ENCODE results near the gene ADA.
"Not testable (repeated sequence)": the region's sequence is repeated elsewhere in the genome, so short reads cannot be mapped to it uniquely, and the experiment has no call there.

Gene ADA

DNA sequence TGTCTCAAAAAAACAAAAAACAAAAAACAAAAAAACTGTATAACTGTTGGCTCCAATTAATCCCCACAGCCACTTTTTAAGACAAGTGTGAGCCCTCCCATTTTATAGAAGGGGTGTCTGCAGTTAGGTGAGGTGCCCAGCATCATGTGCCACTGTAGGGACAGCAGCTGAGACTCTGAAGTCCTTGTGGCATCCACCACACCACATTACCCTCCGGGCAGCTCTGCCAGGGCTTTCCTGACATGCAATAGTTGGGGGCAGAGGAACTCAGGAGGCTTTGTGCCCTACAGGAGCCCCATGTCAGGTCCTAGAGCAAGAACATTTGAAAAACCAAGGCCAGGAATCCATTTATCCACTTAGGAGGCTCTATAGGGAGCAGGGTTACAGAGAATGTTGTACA lies 51.8 kb downstream of the ADA start:
- no peak for DNase-seq (ENCODE audit: low read depth in 2 of 2)

DNA sequence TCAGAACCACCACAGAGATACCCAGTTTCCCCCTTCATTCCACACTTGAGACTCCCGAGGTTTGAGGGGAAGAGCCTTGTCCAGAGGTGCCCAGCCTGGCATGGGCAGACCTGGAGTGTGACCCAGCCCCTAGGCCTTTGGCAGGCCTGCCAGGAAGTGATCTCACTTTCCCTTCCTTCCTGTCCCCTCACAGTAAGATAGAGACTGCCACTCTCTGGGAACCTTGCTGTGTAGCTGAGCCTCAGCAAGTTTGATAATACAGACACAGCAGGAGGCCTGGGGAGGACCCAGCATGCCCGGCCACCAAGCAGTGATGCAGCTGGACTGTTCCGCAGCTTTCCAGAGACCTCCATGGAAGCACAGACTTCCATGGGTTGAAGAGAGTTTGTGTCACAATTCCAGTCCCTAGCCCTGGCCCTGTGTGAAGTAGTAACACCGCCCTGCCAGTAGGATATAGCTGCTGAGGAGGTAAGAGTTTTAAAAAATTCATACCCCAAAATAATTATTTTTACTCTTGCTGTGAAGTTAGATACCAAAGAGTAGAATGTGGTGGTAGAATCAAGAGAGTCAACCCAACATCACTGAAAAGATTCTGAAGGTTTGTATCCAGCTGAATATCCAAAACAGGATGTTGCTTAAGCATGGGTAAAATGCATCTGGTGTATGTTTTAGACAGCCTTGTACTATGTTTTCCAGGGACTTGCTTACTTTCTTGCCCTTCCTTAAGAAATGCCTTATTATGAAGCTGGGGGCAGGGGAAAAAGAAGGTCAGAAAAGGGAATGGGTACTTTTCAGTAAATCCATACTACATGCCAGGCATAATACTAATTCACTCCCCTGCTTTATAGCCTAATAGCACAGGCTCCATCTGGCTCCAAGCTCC lies 52.8 kb downstream of the ADA start:
- no peak for DNase-seq (ENCODE audit: low read depth in 2 of 2)

DNA sequence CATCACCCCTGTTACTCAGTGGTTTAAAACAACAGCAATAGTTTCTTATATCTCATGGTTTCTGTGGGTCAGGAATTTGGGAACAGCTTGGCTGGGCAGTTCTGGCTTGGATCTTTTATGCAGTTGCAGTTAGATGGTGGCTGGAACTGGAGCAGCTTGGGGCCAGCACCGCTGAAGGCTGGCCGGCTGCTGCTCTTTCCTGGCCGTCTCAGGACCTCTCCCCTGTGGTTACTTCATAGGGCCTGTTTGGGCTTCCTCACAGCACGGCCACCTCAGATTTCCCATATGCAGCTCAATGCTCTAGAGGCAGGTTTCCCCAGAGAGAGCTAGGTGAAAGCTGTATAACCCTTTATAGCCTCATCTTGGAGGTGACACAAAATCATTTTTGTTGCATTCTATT lies 53.6 kb downstream of the ADA start:
- no peak for DNase-seq (ENCODE audit: low read depth in 2 of 2)

DNA sequence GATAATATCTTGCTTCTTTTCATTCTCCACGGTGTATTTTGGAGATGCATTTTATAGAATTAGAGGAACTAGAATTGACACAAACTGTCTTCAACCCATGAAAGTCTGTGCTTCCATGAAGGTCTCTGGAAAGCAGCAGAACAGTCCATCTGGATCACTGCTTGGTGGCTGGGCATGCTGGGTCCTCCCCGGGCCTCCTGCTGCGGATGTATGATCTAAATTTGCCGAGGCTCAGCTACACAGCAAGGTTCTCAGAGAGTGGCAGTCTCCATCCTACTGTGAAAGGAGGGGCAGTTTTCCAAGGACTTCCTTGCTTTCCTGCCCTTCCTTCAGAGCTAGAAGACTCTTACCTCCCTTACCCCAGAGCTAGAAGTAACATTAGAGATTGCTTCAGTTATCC lies 54.0 kb downstream of the ADA start:
- DNase-seq (ENCODE audit: low read depth in 2 of 2) = no peak

DNA sequence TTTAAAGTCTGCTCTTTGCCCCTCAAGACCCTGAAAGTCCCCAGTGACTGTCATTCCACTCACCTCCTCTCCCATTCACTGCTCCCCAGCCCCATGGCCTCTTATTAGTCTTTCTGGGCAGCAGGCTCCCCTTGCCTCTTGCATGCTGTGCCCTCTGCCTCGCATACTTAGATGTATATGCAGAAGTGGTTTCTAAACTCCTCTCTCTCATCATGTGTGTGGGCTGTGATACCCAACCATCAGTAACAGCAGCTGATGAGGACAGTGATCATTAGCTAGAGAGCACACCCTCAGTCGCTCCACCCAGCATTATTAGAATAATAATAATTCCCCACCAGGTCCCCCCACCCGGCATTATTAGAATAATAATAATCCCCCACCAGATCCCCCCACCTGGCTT lies 54.6 kb downstream of the ADA start:
- DNase-seq (ENCODE audit: low read depth in 2 of 2) = no peak

DNA sequence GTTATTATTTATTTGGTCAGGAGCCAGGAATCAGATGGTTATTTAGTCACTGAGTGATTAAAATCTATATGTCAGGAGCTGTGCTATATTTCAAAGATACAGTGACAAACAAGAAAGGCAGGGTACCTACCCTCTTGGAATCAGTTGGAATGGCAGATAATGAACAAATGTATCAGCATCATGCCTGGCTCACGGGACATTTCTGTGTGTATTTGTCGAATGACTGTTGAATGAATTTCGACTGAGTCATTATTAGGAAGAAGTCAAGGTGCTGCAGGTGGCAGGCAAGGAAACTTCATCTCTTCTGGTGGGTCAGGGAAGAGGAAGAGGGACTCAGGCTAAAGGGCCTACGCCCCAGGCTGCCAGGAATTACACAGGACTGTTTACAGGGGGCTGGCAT lies 55.5 kb downstream of the ADA start:
- no peak for DNase-seq (ENCODE audit: low read depth in 2 of 2)

DNA sequence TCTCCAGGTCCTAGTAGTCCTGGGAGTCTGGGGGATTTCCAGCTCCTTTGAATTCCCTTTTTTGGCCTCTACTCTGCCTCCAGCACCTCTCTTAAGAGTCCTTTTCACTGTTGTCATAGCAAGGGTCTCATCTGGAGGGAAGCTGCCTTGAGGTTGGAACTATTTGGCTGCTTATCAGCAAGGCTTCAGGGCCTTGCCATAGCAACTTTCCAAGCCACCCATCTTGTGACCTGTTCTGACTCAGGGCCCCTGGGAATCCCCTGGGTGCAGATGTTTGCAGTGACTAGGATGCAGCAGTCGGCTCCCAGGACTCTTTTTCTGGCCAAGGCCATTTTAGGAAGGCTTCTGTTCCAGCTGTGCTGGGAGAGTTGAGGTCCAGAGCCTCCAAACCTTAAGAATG lies 56.8 kb downstream of the ADA start:
- no peak for DNase-seq (ENCODE audit: low read depth in 2 of 2)

DNA sequence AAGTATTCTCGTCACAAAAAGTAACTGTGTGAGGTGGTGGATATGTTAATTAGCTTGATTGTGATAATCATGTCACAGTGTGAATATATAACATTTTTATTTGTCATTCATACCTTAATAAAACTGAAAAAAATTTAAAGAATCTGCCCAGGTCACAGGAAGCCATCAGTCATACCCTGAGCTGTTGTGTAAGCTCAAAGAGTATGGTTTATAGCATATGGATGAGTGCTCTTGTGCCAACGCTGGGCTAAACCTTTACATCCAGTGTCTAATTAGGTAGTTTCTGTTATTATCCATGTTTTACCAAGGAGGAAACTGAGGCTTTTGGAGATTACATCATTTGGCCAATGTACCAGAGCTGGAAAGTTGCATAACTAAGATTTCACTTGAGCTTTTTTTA lies 57.7 kb downstream of the ADA start:
- no peak for DNase-seq (ENCODE audit: low read depth in 2 of 2)

DNA sequence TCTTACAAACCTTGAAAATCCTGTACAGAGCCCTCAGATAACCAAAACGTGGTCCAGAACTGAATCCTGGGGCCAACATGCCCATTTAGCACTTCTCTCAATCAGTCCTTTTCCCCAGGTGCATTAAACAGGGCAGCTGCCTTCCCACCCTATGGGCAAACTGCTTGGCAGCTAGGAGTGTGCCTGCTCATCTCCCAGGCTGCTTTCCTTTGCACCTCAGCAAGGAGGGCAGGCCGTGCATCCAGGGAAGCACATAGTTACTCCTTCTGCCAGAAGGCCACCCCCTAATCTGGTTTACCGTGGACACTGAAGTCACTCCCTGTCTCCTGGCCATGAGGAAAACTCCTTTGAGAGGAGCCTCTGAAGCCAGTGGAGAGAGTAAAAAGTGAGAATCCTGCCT lies 59.1 kb downstream of the ADA start:
- no peak for DNase-seq (ENCODE audit: low read depth in 2 of 2)

DNA sequence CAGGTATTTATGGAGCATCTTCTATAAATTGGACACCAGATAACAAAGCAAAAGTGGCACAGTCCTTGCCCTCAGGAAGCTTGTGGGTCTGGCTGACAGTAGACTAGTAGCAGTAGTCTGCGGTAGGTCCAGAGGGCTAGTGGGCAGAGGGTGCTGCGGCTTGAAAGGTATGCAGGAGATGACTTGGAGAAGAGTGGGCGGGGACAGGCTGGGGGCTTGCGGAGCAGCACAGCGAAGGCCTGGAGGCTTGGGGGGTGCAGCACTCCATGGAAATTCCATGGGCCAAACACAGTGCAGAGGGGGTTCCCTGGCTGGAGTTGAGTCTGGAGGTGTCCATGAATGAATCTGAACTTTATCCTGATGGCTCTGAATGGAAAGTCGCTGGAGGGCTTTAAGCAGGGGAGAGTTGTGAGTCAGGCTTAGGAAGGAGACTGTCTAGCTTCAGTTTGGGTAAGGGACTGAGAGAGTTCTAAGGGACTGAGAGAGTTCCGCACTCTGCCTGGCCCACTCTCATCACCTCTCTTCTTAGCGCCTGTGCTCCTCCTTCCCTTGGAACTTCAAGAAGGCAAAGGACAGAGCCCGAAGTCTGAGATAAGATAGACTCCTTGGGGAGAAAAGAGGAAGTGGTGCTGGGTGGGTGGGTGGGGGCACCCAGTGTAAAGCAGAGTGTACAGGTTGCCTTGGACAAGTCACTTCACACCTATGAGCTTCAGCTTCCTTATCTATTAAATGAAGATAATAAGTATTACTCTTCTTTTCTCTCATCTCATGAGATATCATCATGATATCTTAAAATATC lies 60.3 kb downstream of the ADA start:
- no peak for DNase-seq (ENCODE audit: low read depth in 2 of 2)

DNA sequence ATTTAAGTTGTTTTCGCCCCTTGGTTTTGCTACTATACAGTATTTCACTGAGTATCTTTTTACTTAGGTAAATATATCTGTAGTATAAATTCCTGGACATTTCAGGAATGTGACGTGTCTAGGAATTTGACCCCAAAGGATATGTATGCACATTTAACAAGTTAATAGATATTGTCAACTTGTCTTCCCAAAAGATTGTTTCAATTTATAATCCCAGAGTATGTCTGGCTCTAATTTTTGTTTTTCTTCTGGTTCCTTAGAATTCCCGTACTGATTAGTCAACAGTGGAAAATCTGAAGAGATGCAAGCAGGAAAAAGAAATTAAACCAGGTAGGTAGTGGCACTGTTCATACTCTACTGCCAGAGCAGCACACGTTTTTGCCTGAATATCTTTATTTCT lies 62.0 kb downstream of the ADA start:
- DNase-seq (ENCODE audit: low read depth in 2 of 2) = no peak

DNA sequence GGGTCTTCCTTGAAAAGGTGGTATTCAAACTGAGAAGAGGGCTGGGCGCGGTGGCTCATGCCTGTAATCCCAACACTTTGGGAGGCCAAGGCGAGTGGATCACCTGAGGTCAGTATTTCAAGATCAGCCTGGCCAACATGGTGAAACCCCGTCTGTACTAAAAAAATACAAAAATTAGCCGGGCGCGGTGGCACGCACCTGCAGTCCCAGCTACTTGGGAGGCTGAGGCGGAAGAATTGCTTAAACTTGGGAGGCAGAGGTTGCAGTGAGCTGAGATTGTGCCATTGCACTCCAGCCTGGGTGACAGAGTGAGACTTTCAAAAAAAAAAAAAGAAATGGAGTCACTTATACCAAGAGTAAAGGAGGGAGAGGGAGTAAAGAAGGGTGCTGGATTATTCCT lies 63.2 kb downstream of the ADA start:
- DNase-seq (ENCODE audit: low read depth in 2 of 2) = not testable (repeated sequence)

DNA sequence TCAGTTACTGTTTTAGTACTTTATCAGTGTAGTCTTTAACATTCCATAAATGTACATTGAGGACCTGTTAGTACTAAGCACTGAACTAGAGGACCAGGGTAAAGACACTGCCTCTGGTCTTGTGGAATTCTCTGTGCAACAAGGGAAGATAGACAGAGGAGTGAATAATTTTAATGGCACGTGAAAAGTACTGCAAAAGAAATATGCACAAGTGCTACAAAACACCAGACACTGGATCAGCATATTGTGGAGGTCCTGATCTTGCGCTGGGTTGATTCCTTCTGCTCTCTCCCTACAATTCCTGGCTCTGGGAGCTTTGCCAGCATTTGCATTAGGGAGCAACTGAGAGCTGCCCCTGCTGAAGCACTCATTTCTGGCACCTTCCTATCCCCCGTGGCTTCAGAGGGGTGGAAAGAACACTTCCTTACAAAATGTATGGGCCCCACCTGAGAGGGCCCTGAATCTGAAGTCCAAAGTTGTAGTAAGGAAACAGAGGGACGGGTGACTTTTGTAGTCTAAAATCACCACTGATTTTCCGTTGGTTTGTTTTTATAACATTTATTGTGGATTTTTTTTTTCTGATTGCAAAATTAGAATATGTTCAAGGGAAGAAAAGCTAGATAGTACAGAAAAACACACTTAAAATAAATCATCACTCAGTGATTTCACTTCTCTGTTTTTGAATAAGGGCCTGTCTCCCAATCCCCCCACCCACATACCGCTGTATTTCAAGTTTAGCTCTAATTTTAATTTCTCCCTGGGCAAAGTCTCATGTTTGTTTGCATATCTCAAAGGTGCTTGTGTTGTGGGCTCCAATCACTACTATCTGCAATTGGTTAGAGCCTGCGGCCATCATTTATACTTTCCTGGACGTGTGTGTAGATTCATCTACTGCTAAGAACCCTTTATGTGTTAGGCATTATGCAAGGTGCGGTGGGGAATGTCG lies 64.2 kb downstream of the ADA start:
- DNase-seq (ENCODE audit: low read depth in 2 of 2) = no peak

DNA sequence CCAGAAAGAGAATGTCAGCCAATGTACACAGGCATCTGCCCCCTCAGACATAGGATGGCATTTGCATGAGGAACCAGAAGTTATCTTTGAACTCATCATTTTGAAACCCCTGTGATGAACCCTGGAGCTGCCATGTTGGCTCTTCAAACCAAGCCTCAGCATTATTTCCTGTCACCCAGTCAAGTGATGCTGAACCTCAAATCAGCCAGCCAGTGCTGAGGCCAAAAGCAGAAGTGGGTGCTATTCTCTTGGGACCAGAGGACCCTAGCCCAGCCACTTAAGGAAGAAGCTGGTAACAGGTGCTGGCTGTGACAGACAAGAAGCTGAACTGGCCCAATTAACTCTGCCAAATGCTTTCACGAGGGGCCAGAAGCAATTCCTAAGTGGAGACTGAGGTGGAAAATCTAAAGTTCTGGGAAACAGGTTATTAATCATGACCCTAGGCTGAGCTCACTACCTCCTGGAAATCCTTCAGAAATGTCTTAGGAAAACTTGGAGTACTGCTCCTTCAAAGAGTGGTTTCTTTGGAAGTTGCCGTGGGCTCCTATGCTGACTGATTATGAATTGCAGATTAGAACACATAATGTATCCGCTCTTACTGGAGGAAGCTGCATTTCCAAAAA lies 65.1 kb downstream of the ADA start:
- no peak for DNase-seq (ENCODE audit: low read depth in 2 of 2)

DNA sequence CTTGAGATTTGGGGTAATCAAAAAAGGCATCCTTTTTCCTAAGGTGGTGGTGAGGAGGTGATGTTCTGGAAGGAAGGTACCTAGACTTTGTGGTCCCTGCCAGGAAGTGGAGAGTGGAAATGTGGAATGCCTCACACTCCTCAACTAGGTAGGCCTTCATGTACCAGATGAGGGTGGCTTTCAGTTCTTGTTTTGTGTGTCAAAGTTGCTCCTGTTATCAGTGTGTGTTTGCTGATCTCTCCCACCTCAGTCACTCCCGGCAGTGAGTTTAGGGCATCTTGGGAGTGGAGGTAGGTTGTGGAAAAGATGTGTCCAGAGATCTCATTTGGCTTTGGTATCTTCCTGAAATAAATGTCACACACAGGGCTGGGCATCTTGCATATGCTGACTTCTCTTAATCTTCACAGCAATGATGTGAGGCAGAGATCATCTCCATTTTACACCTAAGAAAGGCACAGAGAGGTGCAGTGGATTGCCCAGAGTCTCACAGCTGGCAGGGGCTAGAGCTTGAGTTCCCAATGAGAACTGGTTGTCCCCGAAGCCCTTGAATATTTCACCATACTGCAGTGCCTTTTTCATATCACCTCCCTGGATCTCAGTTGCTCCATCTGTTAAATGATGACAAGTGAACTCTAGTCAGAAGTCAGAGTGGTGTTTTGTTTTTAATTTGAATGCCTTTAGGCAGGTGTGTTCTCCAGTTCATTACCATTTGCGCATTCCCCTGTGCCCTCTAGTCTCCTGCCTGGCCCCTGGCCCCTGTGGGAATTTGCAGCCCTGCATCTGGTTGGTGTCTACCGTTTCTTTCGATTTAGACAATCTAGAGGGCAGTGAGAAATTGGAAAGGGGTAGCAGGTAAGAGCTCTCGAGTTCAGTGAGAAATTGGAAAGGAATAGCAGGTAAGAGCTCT lies 66.2 kb downstream of the ADA start:
- no peak for DNase-seq (ENCODE audit: low read depth in 2 of 2)

DNA sequence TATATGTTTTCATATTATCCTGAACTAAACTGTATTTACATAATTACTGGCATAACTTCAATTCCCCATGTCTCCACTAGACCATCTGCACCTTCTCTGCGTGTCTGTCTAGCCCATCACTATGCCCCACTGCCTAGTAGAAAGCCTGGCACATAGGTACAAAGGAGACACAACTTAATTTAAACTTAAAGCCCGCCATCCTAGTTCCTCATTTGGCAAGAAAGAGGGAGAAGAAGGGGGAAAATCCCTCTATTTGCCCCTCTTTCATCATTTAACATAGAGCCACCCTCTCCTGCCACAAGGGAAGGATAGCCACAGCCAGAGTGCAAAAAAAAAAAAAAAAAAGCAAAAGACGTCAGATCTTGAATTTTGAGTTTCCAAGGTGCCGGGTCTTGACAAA lies 67.3 kb downstream of the ADA start:
- DNase-seq (ENCODE audit: low read depth in 2 of 2) = no peak

DNA sequence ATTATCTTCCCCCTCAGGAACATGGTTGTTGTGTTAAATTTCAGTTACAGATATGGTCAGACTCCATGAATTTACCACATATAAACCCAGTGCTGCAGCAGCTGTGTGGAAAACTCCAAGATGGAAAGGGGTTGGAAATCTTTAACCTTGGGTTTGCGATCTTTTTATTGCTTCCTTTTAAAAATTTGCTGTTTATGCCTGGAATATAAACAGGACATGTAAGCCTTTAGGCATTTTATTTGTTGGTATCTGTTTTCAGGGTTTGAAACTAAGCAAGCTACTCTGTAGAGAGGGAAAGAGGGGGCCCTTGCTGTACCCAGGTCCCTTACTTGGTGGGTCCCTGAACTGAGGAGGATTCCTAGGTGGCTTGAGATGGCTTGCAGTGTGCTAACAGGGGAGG lies 68.3 kb downstream of the ADA start:
- DNase-seq (ENCODE audit: low read depth in 2 of 2) = no peak

DNA sequence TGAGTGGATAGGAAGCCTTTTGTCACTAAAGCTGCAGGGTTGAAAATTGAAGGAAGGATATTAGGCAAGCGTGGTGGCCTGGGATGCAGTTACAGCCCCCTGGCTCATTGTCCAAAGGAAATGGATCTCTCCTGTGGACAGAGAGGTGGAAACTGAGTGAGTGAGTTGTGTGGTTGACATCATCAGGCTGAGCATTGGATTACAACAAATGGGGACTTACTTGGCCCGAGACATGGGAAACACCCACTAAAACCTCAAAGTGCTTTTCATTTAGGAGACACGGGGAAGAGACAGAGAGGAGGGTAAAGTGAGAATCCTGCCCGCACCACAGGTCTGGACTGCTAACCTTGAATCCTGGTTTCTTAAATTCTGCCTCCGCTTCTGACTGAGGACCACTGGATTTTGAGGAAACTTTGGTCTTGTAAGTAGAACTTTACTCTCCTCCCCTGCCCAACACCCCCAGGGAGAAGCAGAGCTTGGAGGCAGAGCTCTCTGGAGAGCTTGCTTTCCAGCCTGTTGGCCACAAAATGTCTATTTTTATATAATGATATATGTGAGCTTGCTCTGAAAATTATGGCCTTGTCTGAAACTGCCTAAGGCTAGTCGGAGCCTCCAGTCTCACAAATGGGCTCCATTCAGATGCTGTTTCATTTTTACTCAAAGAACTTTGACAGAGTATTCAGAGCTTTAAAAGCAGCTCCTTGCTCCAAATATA lies 69.0 kb downstream of the ADA start, which contains the start of gene PKIG:
Gene PKIG, plus strand, starts transcription at position 269 of the 715 bp plus-strand sequence. CDS start 31,978 bp downstream, outside the sequence.
- DNase-seq (ENCODE audit: low read depth in 2 of 2) = no peak

DNA sequence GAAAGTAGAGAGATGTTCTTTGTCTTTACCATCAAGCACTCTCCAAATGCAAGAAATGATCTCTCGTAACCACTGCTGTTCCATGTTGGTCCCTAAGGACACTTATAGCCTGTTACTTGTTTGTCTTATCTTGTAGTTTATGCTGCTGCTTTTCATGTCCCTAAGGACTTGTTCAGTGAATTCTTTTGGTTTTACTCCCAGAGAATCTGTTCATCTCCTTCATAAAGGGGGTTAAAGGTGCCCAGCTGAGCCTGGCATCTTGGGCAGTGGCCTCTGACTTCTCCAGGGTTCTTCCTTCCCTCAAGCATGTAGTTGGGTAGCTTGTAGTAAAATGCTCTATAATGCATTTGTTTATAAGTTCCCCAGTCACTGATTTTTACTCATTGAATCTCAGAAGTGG lies 70.0 kb downstream of the ADA start:
- DNase-seq (ENCODE audit: low read depth in 2 of 2) = no peak

Data from stimulated activated CD4-positive, alpha-beta T cell treated with anti-CD3 and anti-CD28 coated beads, Interleukin-1b, Interleukin-23, amount 100 ng/mL, for 1 hour (primary cell).